ENCODE data around the gene TMEM150B. TPM values are rescaled to one million over a fixed set of nuclear protein-coding genes. Genes with fewer than 3 reads are reported as not detected.

The TMEM150B gene
- total and polyA plus RNA-seq, 2 donors (not counting 3 experiments of a cell fraction or from before 2014, with no cell fraction given) = not detected

- peaks cover 0 to 3% of the 10 kb centered on the region in 2 experiments for H3K27me3 ChIP-seq (ENCODE audit: control insufficient read depth in 2 of 2, insufficient read depth in 2 of 2, low read length in 2 of 2)
- H3K36me3 ChIP-seq (ENCODE audit: control insufficient read depth in 2 of 2, extremely low read depth in 1 of 2, insufficient read depth in 2 of 2, low read length in 2 of 2) = no peaks in the 10 kb centered on the region
- H3K9me1 ChIP-seq (replicated peaks; ENCODE audit: control insufficient read depth, extremely low read depth, insufficient read depth, low read length) = no peaks in the 10 kb centered on the region
- peak overlapping the region in 2 of 3 experiments; percentile 26 to 28 for H3K4me3 ChIP-seq (replicated peaks in 1 of 3; ENCODE audit: insufficient read depth in 1 of 3, low read depth in 1 of 3, low read length in 3 of 3)
- no peaks in the 10 kb centered on the region for H4K20me1 ChIP-seq (replicated peaks; ENCODE audit: control insufficient read depth, extremely low read depth, insufficient read depth, low read length)
- TF ChIP-seq POLR2A (IDR thresholded peaks at IDR 0.05; ENCODE audit: low read depth, low read length) (no peak), FOS (IDR thresholded peaks at IDR 0.05; ENCODE audit: borderline replicate concordance, insufficient read depth, low read length) (no peak), MYC (IDR thresholded peaks at IDR 0.05; ENCODE audit: low read depth, low read length) (no peak), CTCF (IDR thresholded peaks at IDR 0.05; ENCODE audit: extremely low read depth in 1 of 2, insufficient read depth in 1 of 2, low read depth in 1 of 2, low read length in 2 of 2) (peak; percentile 89 to 95), EZH2 (IDR thresholded peaks at IDR 0.05; ENCODE audit: borderline replicate concordance, low read depth, low read length, severe bottlenecking) (no peak)
- FAIRE-seq (peak; percentile 89), DNase-seq (ENCODE audit: low read depth, low spot score) (peak; percentile 81)
- H3K4me2 ChIP-seq (ENCODE audit: insufficient read depth, low read length) = peak overlapping the region; percentile 52
- H3K9ac ChIP-seq (replicated peaks; ENCODE audit: extremely low read depth, insufficient read depth, low read length) = peak overlapping the region; percentile 23
- no peaks in the 10 kb centered on the region for H3K9me3 ChIP-seq (replicated peaks; ENCODE audit: control insufficient read depth, insufficient read depth, low read length)
- H3K27ac ChIP-seq (ENCODE audit: insufficient read depth, low read depth, low read length) = no peak overlapping the region
- POLR2A ChIA-PET = interaction anchor here (1.3 kb wide), 1 partner anchor 106 kb away, joined by 4 read pairs; the partner anchor contains the start of gene UBE2S
- H2AFZ ChIP-seq (ENCODE audit: low read depth, low read length) = peak overlapping the region; percentile 98
- no TSS peak for BruUV-seq (replicated peaks)
- dilution Hi-C loops (cut with MboI; ENCODE audit: extremely low pct_ligation_motif_present, low sequenced_read_pairs) = no loop called here
- CTCF ChIA-PET = interaction anchor here (0.6 to 3.8 kb wide), 35 partner anchors 9 to 203 kb away, joined by 3 to 51 read pairs (median 5); partner anchors contain the start of genes HSPBP1, IL11, KMT5C and NAT14
- intact Hi-C loops (cut with micrococcal nuclease) = loop anchor here (1.0 to 5.0 kb wide), 6 partner anchors 38 to 202 kb away; partner anchors contain the start of genes KMT5C and RPL28
- H3K4me1 ChIP-seq (ENCODE audit: control insufficient read depth, extremely low read depth, insufficient read depth, low read length) = no peaks in the 10 kb centered on the region
- H3K79me2 ChIP-seq (ENCODE audit: control insufficient read depth, insufficient read depth, low read length) = no peaks in the 10 kb centered on the region
Measured at GRCh38 chr19:55301459-55302317, 23.5 kb downstream of the TMEM150B start.
